HG02588 (cell line): ENCODE data around the gene PTBP3.

Experiments used
- ATAC-seq: cut with Tn5 transposase; IDR thresholded peaks from one replicate; pipeline ENCODE4 v1.9.1; 2021; ENCODE audit warnings: mild to moderate bottlenecking, moderate library complexity; ENCODE audit not compliant: unreplicated experiment

Gene PTBP3

GRCh38 chr9:112361601-112362000 is 28.2 kb upstream of the PTBP3 start:
- no peak for ATAC-seq

GRCh38 chr9:112360047-112360804 is 26.8 kb upstream of the PTBP3 start:
- no peak for ATAC-seq

GRCh38 chr9:112355427-112355897 is 22.0 kb upstream of the PTBP3 start:
- ATAC-seq, result no peak

- no peak for ATAC-seq
Observed at GRCh38 chr9:112354081-112354743, 20.8 kb upstream of the PTBP3 start.

GRCh38 chr9:112352209-112352608 is 18.8 kb upstream of the PTBP3 start:
- ATAC-seq, result no peak

GRCh38 chr9:112351184-112351583 is 17.8 kb upstream of the PTBP3 start:
- no peak for ATAC-seq

GRCh38 chr9:112349008-112349333 is 15.6 kb upstream of the PTBP3 start:
- no peak for ATAC-seq

- ATAC-seq, result no peak
Observed at GRCh38 chr9:112348257-112349007, 15.0 kb upstream of the PTBP3 start.

GRCh38 chr9:112341730-112342129 is 8.3 kb upstream of the PTBP3 start:
- no peak for ATAC-seq

GRCh38 chr9:112339886-112340285 is 6.5 kb upstream of the PTBP3 start:
- ATAC-seq, result no peak

GRCh38 chr9:112338561-112338960 is 5.1 kb upstream of the PTBP3 start:
- ATAC-seq, result no peak

GRCh38 chr9:112337547-112337946 is 4.1 kb upstream of the PTBP3 start:
- no peak for ATAC-seq

GRCh38 chr9:112334432-112334841 is 1.0 kb upstream of the PTBP3 start:
- no peak for ATAC-seq

- peak; percentile 77 for ATAC-seq
Observed at GRCh38 chr9:112333639-112334431, 416 bp upstream of the PTBP3 start.

- ATAC-seq, result no peak
Observed at GRCh38 chr9:112332674-112332976, 794 bp downstream of the PTBP3 start.

- ATAC-seq, result no peak
Observed at GRCh38 chr9:112332214-112332613, 1.2 kb downstream of the PTBP3 start.

- ATAC-seq, result no peak
Observed at GRCh38 chr9:112331674-112331952, 1.8 kb downstream of the PTBP3 start.

GRCh38 chr9:112328545-112328944 is 4.9 kb downstream of the PTBP3 start:
- no peak for ATAC-seq

- no peak for ATAC-seq
Observed at GRCh38 chr9:112327718-112328450, 5.5 kb downstream of the PTBP3 start.

- ATAC-seq, result no peak
Observed at GRCh38 chr9:112326194-112326593, 7.2 kb downstream of the PTBP3 start.

GRCh38 chr9:112325600-112325999 is 7.8 kb downstream of the PTBP3 start:
- ATAC-seq, result no peak
